ENCODE measurements around the gene FLNC.

DNA sequence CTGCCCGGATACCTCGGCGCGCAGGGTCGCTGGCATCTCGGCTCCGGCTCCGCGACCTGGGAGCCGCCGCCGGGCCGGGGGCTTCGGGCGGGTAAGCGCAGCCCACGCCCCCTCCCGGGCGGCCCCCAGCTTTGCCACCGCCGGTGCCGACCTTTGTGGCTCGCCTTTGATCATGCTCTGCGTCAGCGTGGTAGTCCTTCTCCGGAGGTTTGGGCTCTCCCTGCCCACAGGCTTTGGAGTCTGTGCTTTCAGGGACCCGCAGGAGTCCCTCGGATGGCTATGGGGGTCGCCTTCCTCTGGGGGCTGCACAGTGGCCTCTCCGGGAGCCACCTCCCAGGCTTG, 39.7 kb downstream of the FLNC start:
- TF ChIP-seq, protein P1, sequence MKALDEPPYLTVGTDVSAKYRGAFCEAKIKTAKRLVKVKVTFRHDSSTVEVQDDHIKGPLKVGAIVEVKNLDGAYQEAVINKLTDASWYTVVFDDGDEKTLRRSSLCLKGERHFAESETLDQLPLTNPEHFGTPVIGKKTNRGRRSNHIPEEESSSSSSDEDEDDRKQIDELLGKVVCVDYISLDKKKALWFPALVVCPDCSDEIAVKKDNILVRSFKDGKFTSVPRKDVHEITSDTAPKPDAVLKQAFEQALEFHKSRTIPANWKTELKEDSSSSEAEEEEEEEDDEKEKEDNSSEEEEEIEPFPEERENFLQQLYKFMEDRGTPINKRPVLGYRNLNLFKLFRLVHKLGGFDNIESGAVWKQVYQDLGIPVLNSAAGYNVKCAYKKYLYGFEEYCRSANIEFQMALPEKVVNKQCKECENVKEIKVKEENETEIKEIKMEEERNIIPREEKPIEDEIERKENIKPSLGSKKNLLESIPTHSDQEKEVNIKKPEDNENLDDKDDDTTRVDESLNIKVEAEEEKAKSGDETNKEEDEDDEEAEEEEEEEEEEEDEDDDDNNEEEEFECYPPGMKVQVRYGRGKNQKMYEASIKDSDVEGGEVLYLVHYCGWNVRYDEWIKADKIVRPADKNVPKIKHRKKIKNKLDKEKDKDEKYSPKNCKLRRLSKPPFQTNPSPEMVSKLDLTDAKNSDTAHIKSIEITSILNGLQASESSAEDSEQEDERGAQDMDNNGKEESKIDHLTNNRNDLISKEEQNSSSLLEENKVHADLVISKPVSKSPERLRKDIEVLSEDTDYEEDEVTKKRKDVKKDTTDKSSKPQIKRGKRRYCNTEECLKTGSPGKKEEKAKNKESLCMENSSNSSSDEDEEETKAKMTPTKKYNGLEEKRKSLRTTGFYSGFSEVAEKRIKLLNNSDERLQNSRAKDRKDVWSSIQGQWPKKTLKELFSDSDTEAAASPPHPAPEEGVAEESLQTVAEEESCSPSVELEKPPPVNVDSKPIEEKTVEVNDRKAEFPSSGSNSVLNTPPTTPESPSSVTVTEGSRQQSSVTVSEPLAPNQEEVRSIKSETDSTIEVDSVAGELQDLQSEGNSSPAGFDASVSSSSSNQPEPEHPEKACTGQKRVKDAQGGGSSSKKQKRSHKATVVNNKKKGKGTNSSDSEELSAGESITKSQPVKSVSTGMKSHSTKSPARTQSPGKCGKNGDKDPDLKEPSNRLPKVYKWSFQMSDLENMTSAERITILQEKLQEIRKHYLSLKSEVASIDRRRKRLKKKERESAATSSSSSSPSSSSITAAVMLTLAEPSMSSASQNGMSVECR (CRISPR knock-in tag; IDR thresholded peaks at IDR 0.05; ENCODE audit: borderline replicate concordance), result no peak
- TF ChIP-seq, protein P2, sequence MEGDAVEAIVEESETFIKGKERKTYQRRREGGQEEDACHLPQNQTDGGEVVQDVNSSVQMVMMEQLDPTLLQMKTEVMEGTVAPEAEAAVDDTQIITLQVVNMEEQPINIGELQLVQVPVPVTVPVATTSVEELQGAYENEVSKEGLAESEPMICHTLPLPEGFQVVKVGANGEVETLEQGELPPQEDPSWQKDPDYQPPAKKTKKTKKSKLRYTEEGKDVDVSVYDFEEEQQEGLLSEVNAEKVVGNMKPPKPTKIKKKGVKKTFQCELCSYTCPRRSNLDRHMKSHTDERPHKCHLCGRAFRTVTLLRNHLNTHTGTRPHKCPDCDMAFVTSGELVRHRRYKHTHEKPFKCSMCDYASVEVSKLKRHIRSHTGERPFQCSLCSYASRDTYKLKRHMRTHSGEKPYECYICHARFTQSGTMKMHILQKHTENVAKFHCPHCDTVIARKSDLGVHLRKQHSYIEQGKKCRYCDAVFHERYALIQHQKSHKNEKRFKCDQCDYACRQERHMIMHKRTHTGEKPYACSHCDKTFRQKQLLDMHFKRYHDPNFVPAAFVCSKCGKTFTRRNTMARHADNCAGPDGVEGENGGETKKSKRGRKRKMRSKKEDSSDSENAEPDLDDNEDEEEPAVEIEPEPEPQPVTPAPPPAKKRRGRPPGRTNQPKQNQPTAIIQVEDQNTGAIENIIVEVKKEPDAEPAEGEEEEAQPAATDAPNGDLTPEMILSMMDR (IDR thresholded peaks at IDR 0.05), result no peak
- TF ChIP-seq, protein P3, sequence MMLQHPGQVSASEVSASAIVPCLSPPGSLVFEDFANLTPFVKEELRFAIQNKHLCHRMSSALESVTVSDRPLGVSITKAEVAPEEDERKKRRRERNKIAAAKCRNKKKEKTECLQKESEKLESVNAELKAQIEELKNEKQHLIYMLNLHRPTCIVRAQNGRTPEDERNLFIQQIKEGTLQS (CRISPR knock-in tag; conservative IDR thresholded peaks at IDR 0.05), result no peak
- TF ChIP-seq HMGA2 (CRISPR knock-in tag; IDR thresholded peaks at IDR 0.05), result no peak

Data from WTC11 (cell line).